HepG2 (cell line): ENCODE results near the gene DTNB. TPM values are rescaled to one million over a fixed set of nuclear protein-coding genes. Genes with fewer than 3 reads are reported as not detected.

Source experiments
- ARID4A ChIP-seq: sonication (generic); formaldehyde crosslinking; IDR thresholded peaks from 2 replicates; pipeline ENCODE4 v1.5.0; 2020; ENCODE audit warnings: mild to moderate bottlenecking, missing genetic modification reagents, borderline replicate concordance
- CENPT ChIP-seq: sonication (generic); formaldehyde crosslinking; IDR thresholded peaks from 2 replicates; pipeline ENCODE4 v1.8.0; 2022; ENCODE audit warnings: low read depth, mild to moderate bottlenecking, moderate library complexity, missing genetic modification reagents
- NFYC ChIP-seq: IDR thresholded peaks from 2 replicates; pipeline ENCODE4 v1.6.1; 2016; ENCODE audit warnings: missing genetic modification reagents, missing compliant biosample characterization
- RFX3 ChIP-seq: IDR thresholded peaks from 2 replicates; pipeline ENCODE4 v1.6.1; 2016; ENCODE audit warnings: missing biosample characterization, missing genetic modification reagents
- SUZ12 ChIP-seq: fragments of 150-350 bp; IDR thresholded peaks from 2 replicates; pipeline ENCODE4 v1.6.1; 2014; ENCODE audit warnings: low read depth, low read length
- TCF7L2 ChIP-seq: IDR thresholded peaks from 2 replicates; pipeline ENCODE4 v1.6.1; 2011; ENCODE audit warnings: mild to moderate bottlenecking, low read depth, low read length, moderate library complexity
- ZBTB4 ChIP-seq: sonication (generic); formaldehyde crosslinking; IDR thresholded peaks from 2 replicates; pipeline ENCODE4 v1.4.0; 2020; ENCODE audit warnings: missing genetic modification reagents, mild to moderate bottlenecking, borderline replicate concordance
- ZNF468 ChIP-seq: sonication (generic); formaldehyde crosslinking; IDR thresholded peaks from 2 replicates; pipeline ENCODE4 v1.8.0; 2022; ENCODE audit warnings: mild to moderate bottlenecking, moderate library complexity, missing genetic modification reagents
- ZNF550 ChIP-seq: sonication (generic); formaldehyde crosslinking; IDR thresholded peaks from 2 replicates; pipeline ENCODE4 v1.4.0; 2020; ENCODE audit warnings: mild to moderate bottlenecking, missing genetic modification reagents, borderline replicate concordance
- ZNF556 ChIP-seq: sonication (generic); formaldehyde crosslinking; IDR thresholded peaks from 2 replicates; pipeline ENCODE4 v1.4.0; 2020; ENCODE audit warnings: mild to moderate bottlenecking, missing genetic modification reagents, borderline replicate concordance
- ZNF562 ChIP-seq: sonication (generic); formaldehyde crosslinking; IDR thresholded peaks from 2 replicates; pipeline ENCODE4 v1.8.0; 2022; ENCODE audit warnings: missing genetic modification reagents, borderline replicate concordance
- ZNF780A ChIP-seq: sonication (generic); formaldehyde crosslinking; IDR thresholded peaks from 2 replicates; pipeline ENCODE4 v1.8.0; 2022; ENCODE audit warnings: mild to moderate bottlenecking, missing genetic modification reagents, moderate library complexity
- polyA plus RNA-seq, 8 experiments: library from polyadenylated mRNA; depleted of rRNA in 3 of 8; stranded (reverse) in 7 of 8; unstranded in 1 of 8; fragments of >200 nt; fragmentation: Illumina TruSeq in 4 of 8; extraction: Trizol in 4 of 8; gene quantifications; 2 replicates each; pipeline versions ENCODE4 v1.2.1 to v1.2.3, GENCODE V29; 2011 to 2016; ENCODE audit warnings: low read depth in 4 of 8, missing spikeins in 1 of 8, mixed read lengths in 1 of 8; ENCODE audit not compliant: insufficient read depth in 1 of 8
- total RNA-seq, 5 experiments: library from RNA; depleted of rRNA; stranded (reverse); fragments of >200 nt; fragmentation: Illumina TruSeq; extraction: Trizol; gene quantifications; 2 replicates each; pipeline ENCODE4 v1.2.3, GENCODE V29; 2016; ENCODE audit warnings: low read depth in 1 of 5
- TF ChIP-seq, protein P1 (sequence below), 2 experiments: sonication (generic) in 1 of 2; formaldehyde crosslinking in 1 of 2; IDR thresholded peaks; 2 replicates each; pipeline versions ENCODE4 v1.4.0 to v1.6.1; 2016 to 2020; ENCODE audit warnings: borderline replicate concordance in 1 of 2, low read depth in 1 of 2, mild to moderate bottlenecking in 1 of 2, missing genetic modification reagents in 1 of 2

DTNB gene
- total and polyA plus RNA-seq, 2 of the 13 experiments (the other 11 are each of a cell fraction or from before 2014, with no cell fraction given): 14.4 to 23.9 TPM

GRCh38 chr2:25342372-25343186, 330.8 kb downstream of the DTNB start (continued):
- peak; percentile 92 for TF ChIP-seq ARID4A
- no peak for TF ChIP-seq TCF7L2
- no peak for TF ChIP-seq ZNF562 (CRISPR knock-in tag)
- TF ChIP-seq ZNF556 (CRISPR knock-in tag): peak; percentile 95; the same call in 1 of the 2 replicates
- 0 out of 2 replicates have a peak, but pooled peaks have one; percentile 12 for TF ChIP-seq ZNF780A (CRISPR knock-in tag)
- TF ChIP-seq ZBTB4: peak; percentile 50; the same call in 1 of the 2 replicates
- 0 out of 2 replicates have a peak, but pooled peaks have one; percentile 45 for TF ChIP-seq ZNF468
- no peak for TF ChIP-seq SUZ12
- no peak for TF ChIP-seq ZNF550 (CRISPR knock-in tag)
- TF ChIP-seq CENPT (CRISPR knock-in tag): no peak
- 0 out of 2 replicates have a peak, but pooled peaks have one; percentile 22 for TF ChIP-seq RFX3 (CRISPR knock-in tag)
- TF ChIP-seq NFYC: no peak
- TF ChIP-seq, protein P1, sequence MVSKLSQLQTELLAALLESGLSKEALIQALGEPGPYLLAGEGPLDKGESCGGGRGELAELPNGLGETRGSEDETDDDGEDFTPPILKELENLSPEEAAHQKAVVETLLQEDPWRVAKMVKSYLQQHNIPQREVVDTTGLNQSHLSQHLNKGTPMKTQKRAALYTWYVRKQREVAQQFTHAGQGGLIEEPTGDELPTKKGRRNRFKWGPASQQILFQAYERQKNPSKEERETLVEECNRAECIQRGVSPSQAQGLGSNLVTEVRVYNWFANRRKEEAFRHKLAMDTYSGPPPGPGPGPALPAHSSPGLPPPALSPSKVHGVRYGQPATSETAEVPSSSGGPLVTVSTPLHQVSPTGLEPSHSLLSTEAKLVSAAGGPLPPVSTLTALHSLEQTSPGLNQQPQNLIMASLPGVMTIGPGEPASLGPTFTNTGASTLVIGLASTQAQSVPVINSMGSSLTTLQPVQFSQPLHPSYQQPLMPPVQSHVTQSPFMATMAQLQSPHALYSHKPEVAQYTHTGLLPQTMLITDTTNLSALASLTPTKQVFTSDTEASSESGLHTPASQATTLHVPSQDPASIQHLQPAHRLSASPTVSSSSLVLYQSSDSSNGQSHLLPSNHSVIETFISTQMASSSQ (IDR thresholded peaks at IDR 0.05; ENCODE audit: low read depth): no peak
- TF ChIP-seq, protein P1 (CRISPR knock-in tag; IDR thresholded peaks at IDR 0.05; ENCODE audit: borderline replicate concordance): peak; percentile 61
